PC-9 (cell line): ENCODE measurements around the gene HIVEP2.

ENCODE experiments used
- CTCF ChIP-seq: fragments of 200-600 bp; sonication (generic); conservative IDR thresholded peaks from 2 replicates; pipeline ENCODE4 v1.6.1; 2017; ENCODE audit warnings: mixed run types, antibody characterized with exemption, mild to moderate bottlenecking, moderate library complexity
- EZH2 ChIP-seq: fragments of 200-600 bp; sonication (generic); IDR thresholded peaks from 2 replicates; pipeline ENCODE4 v1.8.0; 2017; ENCODE audit warnings: antibody characterized with exemption, low read depth

- TF ChIP-seq CTCF (no peak), EZH2 (no peak)
Observed at GRCh38 chr6:142902636-142903053, 42.3 kb downstream of the HIVEP2 start.
